Naive B cell (primary cell): Measurements from ENCODE around the gene LIPN. TPM values are rescaled to one million over a fixed set of nuclear protein-coding genes. Genes with fewer than 3 reads are reported as not detected.
A peak's percentile ranks its signal among the peaks of the same experiment; 100 is the strongest.
"Not testable (repeated sequence)": the region's sequence is repeated elsewhere in the genome, so short reads cannot be mapped to it uniquely, and the experiment has no call there.

Experiments used
- ATAC-seq, 2 donors: fragments of 150-1000 bp; cut with Tn5 transposase; 2 replicates each; pipeline ENCODE4 v1.10.0; 2021; ENCODE audit warnings: low read depth in 2 of 2, mild to moderate bottlenecking in 2 of 2, moderate library complexity in 2 of 2
- DNase-seq: peaks from one replicate; pipeline ENCODE4 v3.0.0; 2022
- H3K27ac Mint-ChIP-seq, 6 donors: one replicate each; pipeline ENCODE4 v1.8.0; 2020 to 2022; ENCODE audit warnings: mild to moderate bottlenecking in 6 of 6, mixed read lengths in 6 of 6, moderate library complexity in 5 of 6, inconsistent platforms in 2 of 6
- H3K27me3 Mint-ChIP-seq, 3 donors: one replicate each; pipeline ENCODE4 v1.8.0; 2021 to 2022; ENCODE audit warnings: mixed read lengths in 3 of 3, mild to moderate bottlenecking in 1 of 3
- H3K36me3 Mint-ChIP-seq, 2 donors: one replicate each; pipeline ENCODE4 v1.8.0; 2020 to 2022; ENCODE audit warnings: mixed read lengths in 2 of 2, inconsistent platforms in 1 of 2, mild to moderate bottlenecking in 1 of 2
- H3K4me1 Mint-ChIP-seq, 3 donors: one replicate each; pipeline ENCODE4 v1.8.0; 2020 to 2022; ENCODE audit warnings: mixed read lengths in 3 of 3, inconsistent platforms in 1 of 3, mild to moderate bottlenecking in 1 of 3, moderate library complexity in 1 of 3
- H3K4me3 Mint-ChIP-seq, 8 donors: one replicate each; pipeline ENCODE4 v1.8.0; 2020 to 2022; ENCODE audit warnings: mild to moderate bottlenecking in 8 of 8, mixed read lengths in 8 of 8, moderate library complexity in 8 of 8, inconsistent platforms in 2 of 8
- H3K9me3 Mint-ChIP-seq, 7 donors: one replicate each; pipeline ENCODE4 v1.8.0; 2020 to 2022; ENCODE audit warnings: mixed read lengths in 7 of 7, mild to moderate bottlenecking in 5 of 7, inconsistent platforms in 2 of 7, moderate library complexity in 1 of 7
- polyA plus RNA-seq, 6 donors: library from polyadenylated mRNA; unstranded; fragments of 300-500 nt; fragmentation: Illumina TruSeq; gene quantifications; one replicate each; pipeline ENCODE4 v1.2.3, GENCODE V29; 2021; ENCODE audit warnings: low read depth in 6 of 6

Gene LIPN
- under 1 TPM in 2 of 6 donors, not detected in 4; 0.30 to 0.50 TPM for polyA plus RNA-seq

GRCh38 chr10:88759366-88760101 is at the start of gene LIPN:
Gene LIPN (plus strand): TSS chr10:88760020. CDS start chr10:88761406, 1,386 bp downstream.
- Mint-ChIP-seq H3K9me3 (no peaks in the 10 kb centered on the region), H3K27ac (peak within 1 kb of the TSS in 1 of 6 donors; percentile 67), H3K27me3 (no peaks in the 10 kb centered on the region), H3K4me1 (peaks cover 5 to 7% (median 7%) of the 10 kb centered on the region in 3 donors), H3K36me3 (no peaks in the 10 kb centered on the region), H3K4me3 (peak within 1 kb of the TSS in 2 of 8 donors; percentile 0 to 1)
- DNase-seq (peak; percentile 1), ATAC-seq (peak; percentile 46 to 71)

DNA sequence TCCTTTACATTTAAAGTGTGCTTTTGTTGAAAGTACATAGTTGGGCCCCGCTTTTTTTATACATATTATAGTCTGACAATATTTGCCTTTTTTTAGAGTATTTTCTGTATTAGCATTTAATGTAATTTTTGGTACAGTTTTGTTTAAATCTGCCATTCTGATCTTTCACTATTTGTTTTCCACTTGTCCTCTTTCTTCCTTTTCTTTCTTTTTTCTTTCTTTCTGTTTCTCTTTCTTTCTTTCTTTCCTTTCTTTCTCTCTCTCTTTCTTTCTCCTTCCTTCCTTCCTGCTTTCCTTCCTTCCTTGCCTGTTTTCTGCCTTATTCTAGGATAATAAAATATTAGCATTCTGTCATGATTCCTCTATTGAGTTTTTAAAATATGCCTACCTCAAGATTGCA is 44.3 kb upstream of the LIPN start:
- peaks cover 0 to 13% (median 0%) of the 10 kb centered on the region in 3 donors for H3K27me3 Mint-ChIP-seq
- no peak for DNase-seq
- peaks cover 0 to 5% of the 10 kb centered on the region in 2 donors for H3K36me3 Mint-ChIP-seq
- ATAC-seq = no peak
- H3K4me3 Mint-ChIP-seq = peak overlapping the region in 1 of 8 donors; percentile 10
- H3K9me3 Mint-ChIP-seq = no peaks in the 10 kb centered on the region
- H3K27ac Mint-ChIP-seq = peak overlapping the region in 2 of 6 donors; percentile 28 to 43
- H3K4me1 Mint-ChIP-seq = no peaks in the 10 kb centered on the region

DNA sequence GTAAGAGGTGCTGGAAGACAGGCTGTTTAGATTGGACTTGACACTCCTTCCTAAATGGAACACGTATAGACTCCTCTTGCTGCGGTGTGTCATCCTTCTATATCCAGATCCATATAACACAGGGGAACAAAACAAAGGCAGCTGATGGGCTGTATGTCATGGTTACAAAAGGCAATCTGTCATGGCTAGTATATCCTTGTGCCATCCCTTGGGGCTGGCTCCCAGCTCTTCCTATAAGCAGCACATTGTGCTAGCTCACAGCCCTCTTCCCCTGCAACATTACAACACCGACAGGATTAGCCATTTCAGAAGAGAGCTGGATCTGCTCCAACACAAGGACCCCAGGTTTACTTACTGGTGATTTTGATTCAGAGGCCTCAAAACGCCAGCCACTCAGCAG is 38.4 kb upstream of the LIPN start:
- DNase-seq = no peak
- ATAC-seq = no peak
- Mint-ChIP-seq H3K4me3 (no peak overlapping the region), H3K27ac (no peak overlapping the region), H3K36me3 (peaks cover 0 to 5% of the 10 kb centered on the region in 2 donors), H3K9me3 (no peaks in the 10 kb centered on the region), H3K27me3 (peaks cover 0 to 13% (median 0%) of the 10 kb centered on the region in 3 donors), H3K4me1 (peaks cover 4 to 7% (median 6%) of the 10 kb centered on the region in 3 donors)

DNA sequence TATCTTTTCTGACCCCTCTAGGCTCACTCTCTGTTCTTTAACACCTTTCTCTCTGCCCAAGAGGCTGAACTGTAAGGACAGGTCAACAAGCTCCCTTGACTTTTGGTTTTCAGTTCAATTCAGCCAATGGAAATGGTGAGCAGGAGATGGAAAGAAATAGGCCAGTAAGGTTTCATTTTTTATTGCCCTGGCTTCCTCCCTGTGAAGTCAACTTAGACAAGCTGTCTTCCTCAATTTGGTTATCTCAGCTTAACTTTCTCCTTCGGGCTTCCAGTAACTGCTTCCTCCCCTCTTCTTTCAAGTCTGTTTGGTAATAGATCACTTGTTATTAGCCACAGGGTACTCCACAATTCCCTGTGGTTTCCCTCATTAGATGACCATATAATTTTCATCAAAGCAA is 34.0 kb upstream of the LIPN start:
- no peaks in the 10 kb centered on the region for H3K36me3 Mint-ChIP-seq
- ATAC-seq (peak in 1 of 2 donors; percentile 23), DNase-seq (no peak)
- peaks cover 0 to 6% (median 0%) of the 10 kb centered on the region in 3 donors for H3K27me3 Mint-ChIP-seq
- no peak overlapping the region for H3K4me3 Mint-ChIP-seq
- no peaks in the 10 kb centered on the region for H3K9me3 Mint-ChIP-seq
- H3K4me1 Mint-ChIP-seq = peaks cover 4 to 7% (median 6%) of the 10 kb centered on the region in 3 donors
- H3K27ac Mint-ChIP-seq = peak overlapping the region in 1 of 6 donors; percentile 78

DNA sequence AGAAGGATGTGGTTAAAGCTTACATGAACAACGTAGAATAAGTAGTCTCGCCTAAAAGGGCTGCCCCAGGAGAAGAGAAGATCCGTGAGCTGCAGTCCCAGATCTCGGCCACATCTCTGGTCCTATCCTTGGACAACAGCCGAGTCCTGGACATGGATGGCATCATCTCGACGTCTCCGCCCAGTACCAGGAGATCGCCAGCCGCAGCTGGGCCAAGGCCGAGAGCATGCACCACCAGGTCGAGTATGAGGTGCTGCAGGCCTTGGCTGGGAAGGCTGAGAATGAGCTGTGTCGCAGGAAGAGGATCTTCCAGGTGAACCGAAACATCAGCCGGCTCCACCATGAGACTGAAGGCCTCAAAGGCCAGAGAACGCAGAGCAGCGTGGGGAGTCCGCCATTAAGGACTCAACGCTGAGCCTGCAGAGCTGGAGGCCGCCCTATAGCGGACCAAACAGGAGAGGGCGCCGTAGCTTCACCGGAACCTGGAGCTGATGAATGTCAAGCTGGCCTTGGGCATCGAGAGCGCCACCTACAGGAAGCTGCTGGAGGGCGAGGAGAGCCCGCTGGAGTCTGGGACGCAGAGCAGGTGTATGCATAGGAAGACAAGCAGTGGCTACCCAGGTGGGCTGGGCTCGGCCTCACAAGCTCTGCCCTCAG is 31.6 kb upstream of the LIPN start:
- Mint-ChIP-seq H3K4me3 (no peak overlapping the region), H3K27ac (no peak overlapping the region), H3K9me3 (no peaks in the 10 kb centered on the region), H3K4me1 (peaks cover 8 to 10% (median 10%) of the 10 kb centered on the region in 3 donors), H3K27me3 (peaks cover 0 to 6% (median 0%) of the 10 kb centered on the region in 3 donors), H3K36me3 (no peaks in the 10 kb centered on the region)
- ATAC-seq (no peak), DNase-seq (no peak)

- H3K27ac Mint-ChIP-seq = no peak overlapping the region
Measured at GRCh38 chr10:88730864-88731263, 29.0 kb upstream of the LIPN start.

DNA sequence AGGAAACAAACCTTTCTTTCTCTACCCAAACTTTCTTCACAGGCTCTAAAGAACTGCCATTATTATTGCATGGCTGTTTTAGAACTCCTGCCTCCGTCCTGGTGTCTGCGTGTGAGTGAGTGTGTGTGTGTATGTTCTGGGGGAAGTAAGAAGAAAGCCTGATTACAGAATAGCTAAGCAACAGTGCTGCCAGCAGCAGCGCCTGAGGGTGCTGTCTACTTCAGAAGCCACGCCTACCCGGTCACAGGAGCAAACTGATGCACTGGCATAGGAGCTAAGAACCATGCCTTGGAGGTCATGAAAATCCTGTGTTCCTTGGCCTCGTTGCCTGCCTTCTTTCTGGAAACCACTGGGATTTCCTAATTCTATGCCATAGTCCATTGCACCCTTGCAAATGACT is 28.5 kb upstream of the LIPN start:
- Mint-ChIP-seq H3K4me3 (no peak overlapping the region), H3K4me1 (peaks cover 7 to 16% (median 10%) of the 10 kb centered on the region in 3 donors), H3K9me3 (no peaks in the 10 kb centered on the region), H3K27me3 (peaks cover 0 to 6% (median 0%) of the 10 kb centered on the region in 3 donors), H3K36me3 (no peaks in the 10 kb centered on the region), H3K27ac (peak overlapping the region in 1 of 6 donors; percentile 8)
- ATAC-seq (peak in 1 of 2 donors; percentile 48), DNase-seq (no peak)

More at GRCh38 chr10:88730864-88731263, 29.0 kb upstream of the LIPN start:
- Mint-ChIP-seq H3K36me3 (no peaks in the 10 kb centered on the region), H3K4me1 (peaks cover 11 to 19% (median 11%) of the 10 kb centered on the region in 3 donors), H3K4me3 (no peak overlapping the region), H3K9me3 (no peaks in the 10 kb centered on the region), H3K27me3 (peaks cover 0 to 6% (median 0%) of the 10 kb centered on the region in 3 donors)
- ATAC-seq = no peak
- DNase-seq = no peak

GRCh38 chr10:88733215-88733614 is 26.6 kb upstream of the LIPN start:
- Mint-ChIP-seq H3K27ac (no peak overlapping the region), H3K36me3 (no peaks in the 10 kb centered on the region), H3K4me1 (peaks cover 7 to 16% (median 10%) of the 10 kb centered on the region in 3 donors), H3K27me3 (peaks cover 0 to 6% (median 2%) of the 10 kb centered on the region in 3 donors), H3K9me3 (no peaks in the 10 kb centered on the region), H3K4me3 (no peak overlapping the region)
- DNase-seq (no peak), ATAC-seq (peak; percentile 43 to 49)

- peaks cover 7 to 26% (median 8%) of the 10 kb centered on the region in 3 donors for H3K27me3 Mint-ChIP-seq
- H3K9me3 Mint-ChIP-seq = no peaks in the 10 kb centered on the region
- DNase-seq (no peak), ATAC-seq (no peak)
- no peak overlapping the region for H3K4me3 Mint-ChIP-seq
- H3K27ac Mint-ChIP-seq = no peak overlapping the region
- H3K4me1 Mint-ChIP-seq = peaks cover 7 to 16% (median 10%) of the 10 kb centered on the region in 3 donors
- no peaks in the 10 kb centered on the region for H3K36me3 Mint-ChIP-seq
Measured at GRCh38 chr10:88735661-88736060, 24.2 kb upstream of the LIPN start.

DNA sequence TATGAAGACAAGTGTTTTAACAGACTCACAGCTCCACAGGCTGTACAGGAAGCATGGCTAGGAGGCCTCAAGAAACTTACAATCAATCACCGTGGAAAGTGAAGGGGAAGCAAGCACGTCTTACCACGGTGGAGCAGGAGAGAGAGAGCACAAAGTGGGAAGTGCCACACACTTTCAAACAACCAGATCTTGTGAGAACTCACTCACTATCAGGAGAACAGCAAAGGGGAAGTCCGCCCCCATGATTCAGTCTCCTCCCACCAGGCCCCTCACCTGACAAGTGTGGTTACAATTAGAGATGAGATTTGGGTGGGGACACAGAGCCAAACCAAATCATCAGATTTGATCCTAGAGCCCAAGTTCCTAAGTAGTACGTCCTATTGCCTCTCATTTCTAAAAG is 17.9 kb upstream of the LIPN start:
- peak in 1 of 2 donors; percentile 13 for ATAC-seq
- H3K4me3 Mint-ChIP-seq, DNase-seq, H3K4me1 Mint-ChIP-seq: not testable (repeated sequence)
- H3K9me3 Mint-ChIP-seq = peaks cover 0 to 22% (median 10%) of the 10 kb centered on the region in 7 donors
- peaks cover 18 to 57% (median 36%) of the 10 kb centered on the region in 3 donors for H3K27me3 Mint-ChIP-seq
- H3K27ac Mint-ChIP-seq = peak overlapping the region in 1 of 6 donors; percentile 19
- H3K36me3 Mint-ChIP-seq = peaks cover 4 to 12% of the 10 kb centered on the region in 2 donors

DNA sequence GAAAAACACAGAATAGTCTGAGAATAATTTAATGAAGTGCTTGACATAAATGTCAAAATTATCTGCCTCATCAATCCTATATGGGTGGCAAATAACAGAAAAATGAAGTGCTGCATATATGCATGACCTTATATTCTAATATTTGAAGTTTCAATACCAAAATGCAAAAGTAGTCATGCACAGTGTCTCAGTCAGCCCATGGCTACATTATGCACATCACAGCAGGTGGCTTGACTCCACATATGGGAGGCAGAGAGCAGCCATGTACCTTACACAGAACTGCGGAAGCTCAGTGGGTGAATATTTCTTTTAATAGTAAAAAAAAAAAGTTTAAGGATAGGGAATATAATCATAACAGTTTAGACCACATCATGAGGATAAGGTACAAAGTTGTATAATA is 17.4 kb upstream of the LIPN start:
- Mint-ChIP-seq H3K27ac (no peak overlapping the region), H3K9me3 (peaks cover 0 to 22% (median 10%) of the 10 kb centered on the region in 7 donors), H3K27me3 (peaks cover 18 to 57% (median 39%) of the 10 kb centered on the region in 3 donors), H3K4me3 (no peak overlapping the region), H3K36me3 (peaks cover 4 to 12% of the 10 kb centered on the region in 2 donors), H3K4me1 (peaks cover 0 to 6% (median 4%) of the 10 kb centered on the region in 3 donors)
- DNase-seq (no peak), ATAC-seq (no peak)

- H3K27me3 Mint-ChIP-seq = peaks cover 14 to 51% (median 32%) of the 10 kb centered on the region in 3 donors
- DNase-seq = no peak
- ATAC-seq = no peak
- no peak overlapping the region for H3K4me3 Mint-ChIP-seq
- peaks cover 0 to 6% (median 4%) of the 10 kb centered on the region in 3 donors for H3K4me1 Mint-ChIP-seq
- peaks cover 0 to 22% (median 11%) of the 10 kb centered on the region in 7 donors for H3K9me3 Mint-ChIP-seq
- peaks cover 4 to 12% of the 10 kb centered on the region in 2 donors for H3K36me3 Mint-ChIP-seq
- no peak overlapping the region for H3K27ac Mint-ChIP-seq
Measured at GRCh38 chr10:88744002-88744401, 15.8 kb upstream of the LIPN start.

DNA sequence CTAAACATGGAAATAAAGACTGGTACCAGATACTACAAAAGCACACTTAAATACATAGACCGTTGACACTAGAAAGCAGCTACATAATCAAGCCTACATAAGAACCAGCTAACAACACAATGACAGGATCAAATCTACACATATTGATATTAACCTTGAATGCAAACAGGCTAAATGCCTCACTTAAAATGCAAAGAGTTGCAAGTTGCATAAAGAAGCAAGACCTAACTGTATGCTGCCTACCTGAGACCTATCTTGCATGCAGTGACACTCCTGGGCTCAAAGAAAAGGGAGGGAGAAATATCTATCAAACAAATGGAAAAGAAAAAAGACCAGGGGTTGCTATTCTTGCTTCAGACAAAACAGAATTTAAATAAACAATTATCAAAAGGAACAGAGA is 14.2 kb upstream of the LIPN start:
- H3K27me3 Mint-ChIP-seq = peaks cover 10 to 39% (median 32%) of the 10 kb centered on the region in 3 donors
- H3K4me1 Mint-ChIP-seq = peaks cover 0 to 6% (median 4%) of the 10 kb centered on the region in 3 donors
- no peak overlapping the region for H3K4me3 Mint-ChIP-seq
- H3K27ac Mint-ChIP-seq = no peak overlapping the region
- ATAC-seq = no peak
- H3K9me3 Mint-ChIP-seq = peaks cover 0 to 22% (median 11%) of the 10 kb centered on the region in 7 donors
- no peak for DNase-seq
- peaks cover 4 to 12% of the 10 kb centered on the region in 2 donors for H3K36me3 Mint-ChIP-seq
